CD14-positive monocyte (primary cell): ENCODE measurements around the gene SLC6A7. TPM values are rescaled to one million over a fixed set of nuclear protein-coding genes. Genes with fewer than 3 reads are reported as not detected.

Experiments used
- DNase-seq, 3 donors: peaks; one replicate each; pipeline ENCODE4 v3.0.0-alpha.2; 2011 to 2022
- H2AFZ ChIP-seq: 2 replicates; pipeline ENCODE4 v1.6.0; 2012; ENCODE audit warnings: mild to moderate bottlenecking, low read depth, low read length, inconsistent platforms; ENCODE audit not compliant: insufficient read depth, poor library complexity, severe bottlenecking
- H3K27ac ChIP-seq, 2 donors: 1 replicate in 1 of 2; 2 replicates in 1 of 2; pipeline ENCODE4 v1.5.1; 2012 to 2013; ENCODE audit warnings: low read length in 2 of 2, control low read depth in 1 of 2, inconsistent platforms in 1 of 2, low read depth in 1 of 2, mild to moderate bottlenecking in 1 of 2
- H3K27me3 ChIP-seq, 2 donors: one replicate each; pipeline versions ENCODE4 v1.6.0 to v1.6.1; 2011 to 2013; ENCODE audit warnings: low read length in 2 of 2; ENCODE audit not compliant: control insufficient read depth in 2 of 2, insufficient read depth in 2 of 2
- H3K36me3 ChIP-seq, 2 donors: replicated peaks in 1 of 2; 1 replicate in 1 of 2; 2 replicates in 1 of 2; pipeline versions ENCODE4 v1.5.1 to v1.6.1; 2012 to 2013; ENCODE audit warnings: low read length in 2 of 2, control low read depth in 1 of 2, inconsistent platforms in 1 of 2, mild to moderate bottlenecking in 1 of 2; ENCODE audit not compliant: insufficient read depth in 2 of 2, control insufficient read depth in 1 of 2
- H3K4me1 ChIP-seq, 2 donors: 1 replicate in 1 of 2; 2 replicates in 1 of 2; pipeline versions ENCODE4 v1.5.1 to v1.6.1; 2012 to 2013; ENCODE audit warnings: low read length in 2 of 2, control low read depth in 1 of 2, inconsistent platforms in 1 of 2, mild to moderate bottlenecking in 1 of 2, moderate library complexity in 1 of 2; ENCODE audit not compliant: insufficient read depth in 2 of 2, control insufficient read depth in 1 of 2
- H3K4me2 ChIP-seq: replicated peaks from 2 replicates; pipeline ENCODE3; 2012; ENCODE audit warnings: low read length, moderate library complexity, mild to moderate bottlenecking; ENCODE audit not compliant: poor library complexity, severe bottlenecking; ENCODE audit errors: extremely low read depth
- H3K4me3 ChIP-seq, 3 experiments: fragments of 200-600 bp in 1 of 3; sonication (generic) in 1 of 3; replicated peaks in 1 of 3; 1 replicate in 2 of 3; 2 replicates in 1 of 3; pipeline ENCODE4 v1.5.1; 2011 to 2013; ENCODE audit warnings: low read length in 3 of 3, mild to moderate bottlenecking in 3 of 3, control low read depth in 2 of 3, low read depth in 2 of 3, inconsistent platforms in 1 of 3, moderate library complexity in 1 of 3
- H3K79me2 ChIP-seq: 2 replicates; pipeline ENCODE4 v1.6.0; 2012; ENCODE audit warnings: mild to moderate bottlenecking, control low read depth, inconsistent platforms, low read length, moderate library complexity; ENCODE audit not compliant: insufficient read depth
- H3K9ac ChIP-seq: 2 replicates; pipeline ENCODE4 v1.6.0; 2017; ENCODE audit warnings: low read length, mild to moderate bottlenecking; ENCODE audit not compliant: insufficient read depth, poor library complexity, severe bottlenecking
- H3K9me3 ChIP-seq, 2 donors: replicated peaks in 1 of 2; 1 replicate in 1 of 2; 2 replicates in 1 of 2; pipeline versions ENCODE4 v1.5.1 to v1.6.1; 2012 to 2013; ENCODE audit warnings: low read length in 2 of 2, control low read depth in 1 of 2; ENCODE audit not compliant: control insufficient read depth in 1 of 2, insufficient read depth in 1 of 2
- H4K20me1 ChIP-seq: 2 replicates; pipeline ENCODE4 v1.6.0; 2012; ENCODE audit warnings: mild to moderate bottlenecking, low read length, control low read depth, moderate library complexity; ENCODE audit not compliant: insufficient read depth
- H3K27ac Mint-ChIP-seq, 7 donors: one replicate each; pipeline ENCODE4 v1.8.0; 2020; ENCODE audit warnings: mild to moderate bottlenecking in 7 of 7, mixed read lengths in 7 of 7, moderate library complexity in 6 of 7, inconsistent platforms in 2 of 7
- H3K27me3 Mint-ChIP-seq, 3 donors: one replicate each; pipeline ENCODE4 v1.8.0; 2021 to 2022; ENCODE audit warnings: low read depth in 3 of 3, mild to moderate bottlenecking in 3 of 3, mixed read lengths in 3 of 3, moderate library complexity in 3 of 3, inconsistent platforms in 1 of 3
- H3K36me3 Mint-ChIP-seq, 2 donors: one replicate each; pipeline ENCODE4 v1.8.0; 2020; ENCODE audit warnings: mixed read lengths in 2 of 2, inconsistent platforms in 1 of 2, mild to moderate bottlenecking in 1 of 2
- H3K4me1 Mint-ChIP-seq: one replicate; pipeline ENCODE4 v1.8.0; 2020; ENCODE audit warnings: mild to moderate bottlenecking, mixed read lengths
- H3K4me3 Mint-ChIP-seq, 2 donors: one replicate each; pipeline ENCODE4 v1.8.0; 2020; ENCODE audit warnings: mild to moderate bottlenecking in 2 of 2, mixed read lengths in 2 of 2, moderate library complexity in 1 of 2
- H3K9me3 Mint-ChIP-seq, 7 donors: one replicate each; pipeline ENCODE4 v1.8.0; 2020 to 2022; ENCODE audit warnings: mixed read lengths in 7 of 7, mild to moderate bottlenecking in 6 of 7, moderate library complexity in 6 of 7, inconsistent platforms in 2 of 7
- WGBS: methylation state at CpG from one replicate; pipeline ENCODE4 v1.1.5; 2013; ENCODE audit warnings: missing lambda C conversion rate; ENCODE audit not compliant: insufficient coverage; 5-methylcytosine and 5-hydroxymethylcytosine counted together
- intact Hi-C, 2 donors: fragments of 100-400 bp; cut with micrococcal nuclease; formaldehyde crosslinking; loops; one replicate each; pipeline versions ENCODE4 v1.15.0 to v1.15.1; 2023
- polyA plus RNA-seq, 3 donors: library from polyadenylated mRNA; depleted of rRNA in 1 of 3; unstranded in 2 of 3; stranded (reverse) in 1 of 3; fragments of 300-500 nt in 2 of 3; fragments of >200 nt in 1 of 3; fragmentation: Illumina TruSeq in 2 of 3; gene quantifications; 1 replicate in 2 of 3; 2 replicates in 1 of 3; pipeline ENCODE4 v1.2.3, GENCODE V29; 2012 to 2021
- TF ChIP-seq, protein P1 (sequence below): fragments of 200-600 bp; IDR thresholded peaks from one replicate; pipeline ENCODE4 v1.8.0; 2022; ENCODE audit warnings: antibody characterized with exemption, mild to moderate bottlenecking

Gene SLC6A7
- polyA plus RNA-seq, 3 donors, result 0.07 TPM; not detected in 2

DNA sequence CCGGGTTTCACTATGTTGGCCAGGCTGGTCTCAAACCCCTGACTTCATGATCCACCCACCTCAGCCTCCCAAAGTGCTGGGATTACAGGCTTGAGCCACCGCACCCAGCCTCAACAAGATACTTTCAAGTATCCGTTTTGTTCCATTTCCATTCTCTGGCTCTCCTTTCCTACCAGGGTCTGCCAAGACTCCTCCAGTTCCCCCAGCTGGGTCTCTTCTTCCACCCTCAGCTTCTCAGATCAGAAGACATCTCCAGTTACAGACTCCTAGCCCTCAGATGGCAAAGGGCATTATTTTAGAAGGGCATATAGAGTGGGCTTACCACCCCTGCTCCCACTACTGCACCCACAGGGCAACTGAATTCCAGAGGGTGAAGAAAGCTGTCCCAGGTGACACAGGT is 32.7 kb upstream of the SLC6A7 start:
- peaks cover 23 to 33% (median 24%) of the 10 kb centered on the region in 3 donors for H3K27me3 Mint-ChIP-seq
- intact Hi-C loops, result no loop called here
- no peaks in the 10 kb centered on the region for H3K9me3 ChIP-seq
- no peak overlapping the region for H3K27ac ChIP-seq
- no peaks in the 10 kb centered on the region for H4K20me1 ChIP-seq
- peak overlapping the region in 1 of 7 donors; percentile 46 for H3K27ac Mint-ChIP-seq
- no peak overlapping the region for H2AFZ ChIP-seq
- peaks cover 0 to 3% of the 10 kb centered on the region in 2 donors for H3K36me3 Mint-ChIP-seq
- H3K4me1 Mint-ChIP-seq, result peaks cover 15% of the 10 kb centered on the region
- peaks cover 0 to 2% (median 0%) of the 10 kb centered on the region in 7 donors for H3K9me3 Mint-ChIP-seq
- no peak overlapping the region for H3K4me3 Mint-ChIP-seq
- TF ChIP-seq, protein P1, sequence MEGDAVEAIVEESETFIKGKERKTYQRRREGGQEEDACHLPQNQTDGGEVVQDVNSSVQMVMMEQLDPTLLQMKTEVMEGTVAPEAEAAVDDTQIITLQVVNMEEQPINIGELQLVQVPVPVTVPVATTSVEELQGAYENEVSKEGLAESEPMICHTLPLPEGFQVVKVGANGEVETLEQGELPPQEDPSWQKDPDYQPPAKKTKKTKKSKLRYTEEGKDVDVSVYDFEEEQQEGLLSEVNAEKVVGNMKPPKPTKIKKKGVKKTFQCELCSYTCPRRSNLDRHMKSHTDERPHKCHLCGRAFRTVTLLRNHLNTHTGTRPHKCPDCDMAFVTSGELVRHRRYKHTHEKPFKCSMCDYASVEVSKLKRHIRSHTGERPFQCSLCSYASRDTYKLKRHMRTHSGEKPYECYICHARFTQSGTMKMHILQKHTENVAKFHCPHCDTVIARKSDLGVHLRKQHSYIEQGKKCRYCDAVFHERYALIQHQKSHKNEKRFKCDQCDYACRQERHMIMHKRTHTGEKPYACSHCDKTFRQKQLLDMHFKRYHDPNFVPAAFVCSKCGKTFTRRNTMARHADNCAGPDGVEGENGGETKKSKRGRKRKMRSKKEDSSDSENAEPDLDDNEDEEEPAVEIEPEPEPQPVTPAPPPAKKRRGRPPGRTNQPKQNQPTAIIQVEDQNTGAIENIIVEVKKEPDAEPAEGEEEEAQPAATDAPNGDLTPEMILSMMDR, result no peak
- WGBS, result 92% methylated on average over 2 of the region's 3 CpGs
- DNase-seq, result no peak
- H3K36me3 ChIP-seq, result no peaks in the 10 kb centered on the region
- H3K27me3 ChIP-seq, result peaks cover 0 to 18% of the 10 kb centered on the region in 2 donors
- no peak overlapping the region for H3K4me3 ChIP-seq
- H3K79me2 ChIP-seq, result no peaks in the 10 kb centered on the region
- H3K4me2 ChIP-seq, result no peak overlapping the region
- H3K9ac ChIP-seq, result no peak overlapping the region
- peaks cover 8 to 11% of the 10 kb centered on the region in 2 donors for H3K4me1 ChIP-seq

DNA sequence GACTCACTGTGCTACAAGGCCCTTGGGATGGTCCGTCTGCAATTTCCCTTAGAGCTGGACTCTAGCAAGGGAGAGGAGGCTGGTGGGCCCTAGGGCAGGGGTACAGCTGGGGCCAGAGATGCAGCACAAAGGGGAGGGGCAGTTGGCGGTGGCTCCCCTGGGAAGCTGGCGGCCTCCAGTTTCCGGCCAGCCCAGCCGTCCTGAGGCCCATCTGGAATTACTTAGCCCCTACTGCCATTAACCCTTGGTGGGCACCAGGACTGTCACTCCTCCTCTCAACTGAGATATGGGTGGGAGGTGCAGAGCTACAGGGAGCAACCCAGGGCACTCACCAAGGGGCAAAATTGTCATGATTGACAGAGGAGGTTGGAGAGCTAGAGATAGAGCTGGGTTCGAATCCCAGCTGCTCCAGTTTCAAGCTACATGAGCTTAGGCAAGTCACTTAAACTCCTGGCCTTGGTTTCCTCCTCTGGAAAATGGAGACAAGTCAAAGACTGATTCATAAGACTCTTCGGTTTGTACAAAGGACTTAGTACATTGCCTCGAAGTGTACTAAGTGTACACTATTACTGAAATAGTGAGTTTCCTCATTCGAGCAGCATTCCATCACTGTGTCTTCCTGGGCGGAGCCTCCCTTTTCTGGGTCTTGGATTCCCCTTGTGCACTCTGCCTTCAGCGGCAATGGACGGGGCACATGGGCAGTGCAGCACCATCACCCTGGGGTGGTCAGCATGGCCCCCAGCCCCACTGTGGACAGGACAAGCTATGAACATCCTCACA is 31.5 kb upstream of the SLC6A7 start:
- H3K4me3 Mint-ChIP-seq, result no peak overlapping the region
- Histone ChIP-seq H3K27ac (no peak overlapping the region), H3K79me2 (no peaks in the 10 kb centered on the region), H2AFZ (no peak overlapping the region), H3K9me3 (no peaks in the 10 kb centered on the region), H3K4me3 (no peak overlapping the region), H3K4me1 (peaks cover 8 to 11% of the 10 kb centered on the region in 2 donors), H3K4me2 (no peak overlapping the region), H3K9ac (no peak overlapping the region), H4K20me1 (no peaks in the 10 kb centered on the region), H3K27me3 (peaks cover 0 to 18% of the 10 kb centered on the region in 2 donors), H3K36me3 (no peaks in the 10 kb centered on the region)
- peaks cover 0 to 3% of the 10 kb centered on the region in 2 donors for H3K36me3 Mint-ChIP-seq
- TF ChIP-seq, protein P1, result no peak
- DNase-seq, result no peak
- 72% methylated on average over 11 of the region's 12 CpGs for WGBS
- H3K27me3 Mint-ChIP-seq, result peaks cover 23 to 33% (median 24%) of the 10 kb centered on the region in 3 donors
- peaks cover 15% of the 10 kb centered on the region for H3K4me1 Mint-ChIP-seq
- peaks cover 0 to 2% (median 0%) of the 10 kb centered on the region in 7 donors for H3K9me3 Mint-ChIP-seq
- H3K27ac Mint-ChIP-seq, result no peak overlapping the region
- intact Hi-C loops, result no loop called here
